ENCODE data around the gene LPCAT1. TPM values are rescaled to one million over a fixed set of nuclear protein-coding genes. Genes with fewer than 3 reads are reported as not detected.

Gene LPCAT1
- total and polyA plus RNA-seq, 10 of the 15 experiments (the other 5 are each of a cell fraction or from before 2014, with no cell fraction given) = 2.3 to 109 (median 72.7) TPM

- H3K4me2 ChIP-seq (ENCODE audit: control insufficient read depth, insufficient read depth) = no peak overlapping the region
- intact Hi-C loops (cut with micrococcal nuclease; ENCODE audit: unreplicated experiment) (no loop called here), in situ Hi-C loops (cut with MboI) (no loop called here)
- SMC1A ChIA-PET (ENCODE audit: uncharacterized antibody, unreplicated experiment) = no interaction called here
- TF ChIP-seq ZSCAN29 (IDR thresholded peaks at IDR 0.05) = no peak
- TF ChIP-seq, protein P1, sequence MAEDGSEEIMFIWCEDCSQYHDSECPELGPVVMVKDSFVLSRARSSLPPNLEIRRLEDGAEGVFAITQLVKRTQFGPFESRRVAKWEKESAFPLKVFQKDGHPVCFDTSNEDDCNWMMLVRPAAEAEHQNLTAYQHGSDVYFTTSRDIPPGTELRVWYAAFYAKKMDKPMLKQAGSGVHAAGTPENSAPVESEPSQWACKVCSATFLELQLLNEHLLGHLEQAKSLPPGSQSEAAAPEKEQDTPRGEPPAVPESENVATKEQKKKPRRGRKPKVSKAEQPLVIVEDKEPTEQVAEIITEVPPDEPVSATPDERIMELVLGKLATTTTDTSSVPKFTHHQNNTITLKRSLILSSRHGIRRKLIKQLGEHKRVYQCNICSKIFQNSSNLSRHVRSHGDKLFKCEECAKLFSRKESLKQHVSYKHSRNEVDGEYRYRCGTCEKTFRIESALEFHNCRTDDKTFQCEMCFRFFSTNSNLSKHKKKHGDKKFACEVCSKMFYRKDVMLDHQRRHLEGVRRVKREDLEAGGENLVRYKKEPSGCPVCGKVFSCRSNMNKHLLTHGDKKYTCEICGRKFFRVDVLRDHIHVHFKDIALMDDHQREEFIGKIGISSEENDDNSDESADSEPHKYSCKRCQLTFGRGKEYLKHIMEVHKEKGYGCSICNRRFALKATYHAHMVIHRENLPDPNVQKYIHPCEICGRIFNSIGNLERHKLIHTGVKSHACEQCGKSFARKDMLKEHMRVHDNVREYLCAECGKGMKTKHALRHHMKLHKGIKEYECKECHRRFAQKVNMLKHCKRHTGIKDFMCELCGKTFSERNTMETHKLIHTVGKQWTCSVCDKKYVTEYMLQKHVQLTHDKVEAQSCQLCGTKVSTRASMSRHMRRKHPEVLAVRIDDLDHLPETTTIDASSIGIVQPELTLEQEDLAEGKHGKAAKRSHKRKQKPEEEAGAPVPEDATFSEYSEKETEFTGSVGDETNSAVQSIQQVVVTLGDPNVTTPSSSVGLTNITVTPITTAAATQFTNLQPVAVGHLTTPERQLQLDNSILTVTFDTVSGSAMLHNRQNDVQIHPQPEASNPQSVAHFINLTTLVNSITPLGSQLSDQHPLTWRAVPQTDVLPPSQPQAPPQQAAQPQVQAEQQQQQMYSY (CRISPR knock-in tag; IDR thresholded peaks at IDR 0.05) = no peak
- peaks cover 0 to 2% of the 10 kb centered on the region in 2 experiments; a peak in 2 of 4 replicates for H3K27me3 ChIP-seq (replicated peaks in 1 of 2; ENCODE audit: control insufficient read depth in 2 of 2, insufficient read depth in 2 of 2, low read length in 1 of 2)
- no peaks in the 10 kb centered on the region for H4K20me1 ChIP-seq (ENCODE audit: control insufficient read depth, insufficient read depth)
- no peak overlapping the region for H3K9ac ChIP-seq (ENCODE audit: control insufficient read depth, insufficient read depth, low read length)
- no TSS peak for BruUV-seq (replicated peaks)
- no peak overlapping the region for H3K27ac ChIP-seq (ENCODE audit: control insufficient read depth, insufficient read depth)
- POLR2A ChIA-PET = no interaction called here
- no peaks in the 10 kb centered on the region for H3K9me3 ChIP-seq (replicated peaks; ENCODE audit: control insufficient read depth, insufficient read depth, low read length)
- no peak overlapping the region for H3K4me3 ChIP-seq
- no peaks in the 10 kb centered on the region for H3K36me3 ChIP-seq (ENCODE audit: control insufficient read depth in 2 of 2, insufficient read depth in 2 of 2, low read length in 1 of 2)
- no peaks in the 10 kb centered on the region for H3K79me2 ChIP-seq (ENCODE audit: control insufficient read depth, insufficient read depth, low read length)
- RAD21 ChIA-PET (ENCODE audit: unreplicated experiment) = no interaction called here
- CTCF ChIA-PET = no interaction called here
- WGBS (ENCODE audit: insufficient coverage, insufficient replicate concordance, low lambda C conversion rate, missing lambda C conversion rate) = 81% methylated on average over 12 of the region's 12 CpGs
- ATAC-seq (no peak), FAIRE-seq (no peak), DNase-seq (ENCODE audit: low read depth, low spot score) (no peak)
- no peak overlapping the region for H2AFZ ChIP-seq (ENCODE audit: control insufficient read depth, low read depth, low read length)
- H3K4me1 ChIP-seq (ENCODE audit: control insufficient read depth, insufficient read depth, low read length) = no peaks in the 10 kb centered on the region
Observed at GRCh38 chr5:1416856-1417469, 106.8 kb downstream of the LPCAT1 start.
